Measurements from ENCODE around the gene IKBKG. TPM values are rescaled to one million over a fixed set of nuclear protein-coding genes. Genes with fewer than 3 reads are reported as not detected.

Gene IKBKG
- polyA plus RNA-seq, 1 of the 3 experiments (the other 2 are of a cell fraction), result 36.4 TPM

DNA sequence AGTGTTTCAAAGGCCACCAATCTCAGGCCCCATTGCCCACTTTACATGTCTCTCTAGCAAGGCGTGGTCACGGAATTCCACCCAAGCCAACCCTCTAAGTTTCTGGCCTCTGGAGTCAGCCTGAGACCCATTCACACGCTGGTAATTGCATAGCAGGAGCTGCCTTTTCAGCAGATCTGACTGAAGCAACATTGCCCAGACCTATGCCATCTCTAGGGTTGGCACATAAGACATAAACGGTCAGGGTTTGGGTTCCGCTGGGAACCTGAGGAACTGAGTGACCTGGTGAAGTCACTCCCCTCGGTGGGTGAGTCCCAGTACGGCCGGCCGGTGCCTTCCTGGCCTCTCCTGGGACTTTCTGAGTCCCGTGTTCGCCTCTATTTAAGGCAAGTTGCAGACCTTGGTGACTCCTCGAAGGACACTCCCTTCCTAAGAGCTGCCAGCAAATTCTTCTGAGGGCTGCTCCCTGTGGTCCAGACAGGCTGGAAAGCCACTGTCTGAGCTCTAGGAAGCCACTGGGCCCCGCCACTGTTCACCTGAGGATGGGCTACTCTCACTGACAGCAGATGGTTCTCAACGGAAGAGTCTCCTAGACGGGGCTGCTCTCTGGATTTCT, 53.4 kb downstream of the IKBKG start:
- DNase-seq, result no peak

DNA sequence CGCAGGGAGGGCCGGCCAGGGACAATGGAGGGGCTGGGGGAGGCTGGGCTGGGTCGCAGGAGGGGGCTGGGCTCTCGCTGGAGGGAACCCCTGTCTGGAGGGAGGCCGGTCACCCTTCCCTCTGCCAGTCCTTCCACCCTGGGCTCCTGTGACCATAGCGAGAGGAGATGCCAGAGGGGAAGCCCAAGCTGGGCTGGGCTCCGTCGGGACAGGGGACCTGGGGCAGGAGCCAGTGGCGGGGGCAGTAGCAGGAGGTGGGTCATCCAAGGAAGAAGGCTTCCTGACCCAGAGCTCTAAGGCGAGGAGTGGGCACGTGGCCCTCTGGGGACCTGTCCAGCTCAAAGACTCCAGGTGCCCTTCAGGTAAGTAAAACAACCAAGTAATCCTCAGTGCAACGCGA, 54.8 kb downstream of the IKBKG start:
- ChIA-PET CTCF (no interaction called here), POLR2A (no interaction called here)
- peaks cover 8% of the 10 kb centered on the region for H3F3A ChIP-seq (replicated peaks; ENCODE audit: insufficient read depth)
- H3K27me3 ChIP-seq (ENCODE audit: insufficient read depth), result 0 out of 2 replicates have a peak, but pooled peaks cover 8% of the 10 kb centered on the region
- no peak overlapping the region for H2AFZ ChIP-seq (ENCODE audit: low read depth)
- H3K79me2 ChIP-seq (ENCODE audit: insufficient read depth), result no peaks in the 10 kb centered on the region
- WGBS (ENCODE audit: low lambda C conversion rate), result 32% methylated on average over 11 of the region's 13 CpGs
- H3K4me1 ChIP-seq (ENCODE audit: control insufficient read depth in 1 of 2, insufficient read depth in 2 of 2, low read depth in 1 of 2, low read length in 1 of 2), result peaks cover 0 to 10% of the 10 kb centered on the region in 2 experiments; a peak in 1 of 4 replicates
- TF ChIP-seq MEF2A (IDR thresholded peaks at IDR 0.05; ENCODE audit: borderline replicate concordance, low read depth) (no peak), TCF12 (IDR thresholded peaks at IDR 0.05) (no peak), RFX5 (IDR thresholded peaks at IDR 0.05; ENCODE audit: low read length) (no peak), SIN3A (IDR thresholded peaks at IDR 0.05; ENCODE audit: borderline replicate concordance, low read depth, low read length) (no peak), POLR2AphosphoS5 (IDR thresholded peaks at IDR 0.05; ENCODE audit: low read depth, low read length) (no peak), RAD21 (IDR thresholded peaks at IDR 0.05; ENCODE audit: low read length) (no peak), SMC3 (IDR thresholded peaks at IDR 0.05; ENCODE audit: low read depth, low read length) (no peak), EP300 (IDR thresholded peaks at IDR 0.05; ENCODE audit: borderline replicate concordance in 1 of 2, low read depth in 1 of 2, low read length in 1 of 2) (no peak)
- TF ChIP-seq, protein P1, sequence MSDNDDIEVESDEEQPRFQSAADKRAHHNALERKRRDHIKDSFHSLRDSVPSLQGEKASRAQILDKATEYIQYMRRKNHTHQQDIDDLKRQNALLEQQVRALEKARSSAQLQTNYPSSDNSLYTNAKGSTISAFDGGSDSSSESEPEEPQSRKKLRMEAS (IDR thresholded peaks at IDR 0.05; ENCODE audit: low read depth), result no peak
- TF ChIP-seq, protein P2, sequence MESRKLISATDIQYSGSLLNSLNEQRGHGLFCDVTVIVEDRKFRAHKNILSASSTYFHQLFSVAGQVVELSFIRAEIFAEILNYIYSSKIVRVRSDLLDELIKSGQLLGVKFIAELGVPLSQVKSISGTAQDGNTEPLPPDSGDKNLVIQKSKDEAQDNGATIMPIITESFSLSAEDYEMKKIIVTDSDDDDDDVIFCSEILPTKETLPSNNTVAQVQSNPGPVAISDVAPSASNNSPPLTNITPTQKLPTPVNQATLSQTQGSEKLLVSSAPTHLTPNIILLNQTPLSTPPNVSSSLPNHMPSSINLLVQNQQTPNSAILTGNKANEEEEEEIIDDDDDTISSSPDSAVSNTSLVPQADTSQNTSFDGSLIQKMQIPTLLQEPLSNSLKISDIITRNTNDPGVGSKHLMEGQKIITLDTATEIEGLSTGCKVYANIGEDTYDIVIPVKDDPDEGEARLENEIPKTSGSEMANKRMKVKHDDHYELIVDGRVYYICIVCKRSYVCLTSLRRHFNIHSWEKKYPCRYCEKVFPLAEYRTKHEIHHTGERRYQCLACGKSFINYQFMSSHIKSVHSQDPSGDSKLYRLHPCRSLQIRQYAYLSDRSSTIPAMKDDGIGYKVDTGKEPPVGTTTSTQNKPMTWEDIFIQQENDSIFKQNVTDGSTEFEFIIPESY (IDR thresholded peaks at IDR 0.05; ENCODE audit: borderline replicate concordance, low read depth), result no peak
- TF ChIP-seq, protein P3, sequence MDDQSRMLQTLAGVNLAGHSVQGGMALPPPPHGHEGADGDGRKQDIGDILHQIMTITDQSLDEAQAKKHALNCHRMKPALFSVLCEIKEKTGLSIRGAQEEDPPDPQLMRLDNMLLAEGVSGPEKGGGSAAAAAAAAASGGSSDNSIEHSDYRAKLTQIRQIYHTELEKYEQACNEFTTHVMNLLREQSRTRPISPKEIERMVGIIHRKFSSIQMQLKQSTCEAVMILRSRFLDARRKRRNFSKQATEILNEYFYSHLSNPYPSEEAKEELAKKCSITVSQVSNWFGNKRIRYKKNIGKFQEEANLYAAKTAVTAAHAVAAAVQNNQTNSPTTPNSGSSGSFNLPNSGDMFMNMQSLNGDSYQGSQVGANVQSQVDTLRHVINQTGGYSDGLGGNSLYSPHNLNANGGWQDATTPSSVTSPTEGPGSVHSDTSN (IDR thresholded peaks at IDR 0.05), result no peak
- H3K9me2 ChIP-seq, result no peaks in the 10 kb centered on the region
- DNase-seq, result no peak
- no peak overlapping the region for H3K4me2 ChIP-seq
- H3K36me3 ChIP-seq (replicated peaks in 1 of 2; ENCODE audit: control insufficient read depth in 1 of 2, insufficient read depth in 2 of 2, low read length in 1 of 2), result no peaks in the 10 kb centered on the region
- no peaks in the 10 kb centered on the region for H3K9me3 ChIP-seq
- H4K20me1 ChIP-seq (ENCODE audit: insufficient read depth), result no peaks in the 10 kb centered on the region
- no peak overlapping the region for H3K9ac ChIP-seq
- H3K27ac ChIP-seq (ENCODE audit: low read depth in 2 of 2, low read length in 1 of 2), result no peak overlapping the region
- no peak overlapping the region for H3K4me3 ChIP-seq (ENCODE audit: low read depth in 2 of 2, low read length in 1 of 2)

More for the DNA sequence above, 53.4 kb downstream of the IKBKG start:
- Histone ChIP-seq H3K9me3 (no peaks in the 10 kb centered on the region), H3K4me1 (ENCODE audit: control insufficient read depth in 1 of 2, insufficient read depth in 2 of 2, low read depth in 1 of 2, low read length in 1 of 2) (peaks cover 0 to 10% of the 10 kb centered on the region in 2 experiments; a peak in 1 of 4 replicates), H3F3A (replicated peaks; ENCODE audit: insufficient read depth) (peaks cover 8% of the 10 kb centered on the region), H3K4me3 (ENCODE audit: low read depth in 2 of 2, low read length in 1 of 2) (no peak overlapping the region), H4K20me1 (ENCODE audit: insufficient read depth) (no peaks in the 10 kb centered on the region), H3K4me2 (no peak overlapping the region), H3K36me3 (replicated peaks in 1 of 2; ENCODE audit: control insufficient read depth in 1 of 2, insufficient read depth in 2 of 2, low read length in 1 of 2) (no peaks in the 10 kb centered on the region), H3K79me2 (ENCODE audit: insufficient read depth) (no peaks in the 10 kb centered on the region), H3K27me3 (ENCODE audit: insufficient read depth) (peaks cover 8% of the 10 kb centered on the region; the same call in 1 of the 2 replicates), H2AFZ (ENCODE audit: low read depth) (no peak overlapping the region), H3K9me2 (no peaks in the 10 kb centered on the region), H3K9ac (no peak overlapping the region), H3K27ac (ENCODE audit: low read depth in 2 of 2, low read length in 1 of 2) (no peak overlapping the region)
- TF ChIP-seq NFIC (IDR thresholded peaks at IDR 0.05; ENCODE audit: borderline replicate concordance), result no peak
- ChIA-PET CTCF (no interaction called here), POLR2A (no interaction called here)
- WGBS (ENCODE audit: low lambda C conversion rate), result 40% methylated on average over 5 of the region's 15 CpGs

All from SK-N-SH (cell line).